ENCODE measurements around the gene PACRG.

DNA sequence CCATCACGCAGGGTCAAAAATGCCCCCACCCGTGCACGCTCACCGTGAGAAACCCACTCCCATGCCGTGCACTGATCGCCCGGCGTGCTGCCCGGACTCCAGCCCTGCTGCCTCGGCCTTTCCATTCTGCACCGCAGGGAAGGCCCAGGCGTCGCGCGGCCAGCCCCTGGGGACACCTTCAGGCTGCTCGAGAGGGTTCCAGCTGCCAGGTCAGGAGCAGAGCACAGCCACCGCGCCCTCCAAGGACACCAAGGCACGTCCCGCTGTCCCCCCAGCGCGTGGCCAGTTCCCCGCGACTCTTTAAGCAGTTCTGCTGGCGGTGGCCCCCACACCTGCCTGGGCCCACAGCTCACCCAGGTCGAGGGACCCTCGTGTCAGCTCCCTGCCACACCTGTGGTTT lies 372.5 kb downstream of the PACRG start:
- no peak for TF ChIP-seq GATA2 (IDR thresholded peaks at IDR 0.05; ENCODE audit: low read depth, low read length)
- TF ChIP-seq GATA3 (IDR thresholded peaks at IDR 0.05; ENCODE audit: low read depth, low read length): no peak
